HG02884 (cell line): ENCODE measurements around the gene B4GALT5.
"Not testable (repeated sequence)": the region's sequence is repeated elsewhere in the genome, so short reads cannot be mapped to it uniquely, and the experiment has no call there.

Experiments
- ATAC-seq: cut with Tn5 transposase; IDR thresholded peaks from one replicate; pipeline ENCODE4 v1.9.1; 2021; ENCODE audit warnings: mild to moderate bottlenecking, moderate library complexity; ENCODE audit not compliant: unreplicated experiment

The B4GALT5 gene

GRCh38 chr20:49737260-49737659 lies 23.6 kb upstream of the B4GALT5 start:
- no peak for ATAC-seq

GRCh38 chr20:49729780-49730179 lies 16.1 kb upstream of the B4GALT5 start:
- ATAC-seq = no peak

GRCh38 chr20:49727894-49728885 lies 14.5 kb upstream of the B4GALT5 start:
- no peak for ATAC-seq

GRCh38 chr20:49727478-49727877 lies 13.8 kb upstream of the B4GALT5 start:
- ATAC-seq = no peak

GRCh38 chr20:49725694-49726093 lies 12.0 kb upstream of the B4GALT5 start:
- ATAC-seq = no peak

GRCh38 chr20:49725224-49725606 lies 11.5 kb upstream of the B4GALT5 start:
- ATAC-seq = not testable (repeated sequence)

GRCh38 chr20:49724408-49725223 lies 10.9 kb upstream of the B4GALT5 start:
- ATAC-seq = no peak

- ATAC-seq = not testable (repeated sequence)
Observed at GRCh38 chr20:49723758-49724157, 10.1 kb upstream of the B4GALT5 start.

GRCh38 chr20:49721326-49721725 lies 7.6 kb upstream of the B4GALT5 start:
- ATAC-seq = not testable (repeated sequence)

GRCh38 chr20:49715466-49715865 lies 1.8 kb upstream of the B4GALT5 start:
- no peak for ATAC-seq

- peak; percentile 41 for ATAC-seq
Observed at GRCh38 chr20:49712996-49713752, 504 bp downstream of the B4GALT5 start.

GRCh38 chr20:49712646-49712995 lies 1.1 kb downstream of the B4GALT5 start:
- no peak for ATAC-seq

GRCh38 chr20:49712118-49712517 lies 1.6 kb downstream of the B4GALT5 start:
- no peak for ATAC-seq

- ATAC-seq = no peak
Observed at GRCh38 chr20:49711667-49711987, 2.1 kb downstream of the B4GALT5 start.

- ATAC-seq = no peak
Observed at GRCh38 chr20:49710971-49711666, 2.6 kb downstream of the B4GALT5 start.

GRCh38 chr20:49707118-49707517 lies 6.6 kb downstream of the B4GALT5 start:
- ATAC-seq = no peak

- no peak for ATAC-seq
Observed at GRCh38 chr20:49706630-49707091, 7.0 kb downstream of the B4GALT5 start.

GRCh38 chr20:49705893-49706292 lies 7.8 kb downstream of the B4GALT5 start:
- ATAC-seq = not testable (repeated sequence)

- ATAC-seq = no peak
Observed at GRCh38 chr20:49705358-49705757, 8.3 kb downstream of the B4GALT5 start.

- ATAC-seq = no peak
Observed at GRCh38 chr20:49704932-49705336, 8.7 kb downstream of the B4GALT5 start.
